G401.6 (cell line): ENCODE data around the gene DTNBP1.
"Not testable (repeated sequence)": the region's sequence is repeated elsewhere in the genome, so short reads cannot be mapped to it uniquely, and the experiment has no call there.

Source experiments
- FAIRE-seq: peaks from 2 replicates; lab custom pipeline; 2012; peaks lifted over from hg19 to GRCh38; lab: Jason Lieb, UNC

Gene DTNBP1

GRCh38 chr6:15668918-15669317 is 6.1 kb upstream of the DTNBP1 start:
- no peak for FAIRE-seq

- not testable (repeated sequence) for FAIRE-seq
These were observed 4.1 kb upstream of the DTNBP1 start for GRCh38 chr6:15666896-15667295.

- FAIRE-seq = no peak
These were observed 2.4 kb upstream of the DTNBP1 start for GRCh38 chr6:15665237-15665636.

DNA sequence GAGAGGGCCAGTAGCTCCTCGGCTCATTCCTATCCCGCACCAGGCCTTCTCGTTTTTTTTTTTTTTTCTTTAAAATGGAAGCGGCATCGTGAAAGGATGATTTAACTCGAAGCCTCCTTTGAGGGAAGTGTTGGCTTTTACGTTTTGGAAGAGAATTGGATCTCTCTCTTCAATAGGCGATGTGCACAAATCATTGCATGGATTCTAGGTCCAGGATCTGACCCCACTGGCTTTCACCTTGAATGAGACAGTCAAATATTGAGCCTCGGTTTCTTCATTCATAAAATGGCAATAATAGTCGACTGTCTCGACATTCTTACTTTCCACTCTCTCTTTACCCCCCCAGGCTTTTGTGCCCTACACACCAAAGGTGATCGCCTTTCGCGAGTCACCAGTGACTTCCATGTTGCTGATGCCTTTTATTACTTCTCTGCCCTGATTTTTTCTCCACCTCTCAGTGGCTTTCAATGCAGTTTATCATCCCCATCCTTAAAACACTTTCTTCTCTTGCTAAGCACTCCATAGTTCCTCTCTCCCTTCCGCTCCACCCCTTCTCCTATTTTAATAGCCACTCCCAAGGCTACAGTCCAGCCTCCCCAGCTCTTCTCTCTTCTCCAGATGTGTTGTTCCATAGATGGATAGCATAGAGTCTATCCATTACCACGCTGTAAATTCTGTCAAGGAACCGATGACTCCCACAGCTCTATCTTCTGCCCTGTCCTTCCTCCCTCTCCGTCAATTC is 473 bp upstream of the DTNBP1 start:
- FAIRE-seq = no peak

- no peak for FAIRE-seq
These were observed 939 bp downstream of the DTNBP1 start for GRCh38 chr6:15661853-15662325.

DNA sequence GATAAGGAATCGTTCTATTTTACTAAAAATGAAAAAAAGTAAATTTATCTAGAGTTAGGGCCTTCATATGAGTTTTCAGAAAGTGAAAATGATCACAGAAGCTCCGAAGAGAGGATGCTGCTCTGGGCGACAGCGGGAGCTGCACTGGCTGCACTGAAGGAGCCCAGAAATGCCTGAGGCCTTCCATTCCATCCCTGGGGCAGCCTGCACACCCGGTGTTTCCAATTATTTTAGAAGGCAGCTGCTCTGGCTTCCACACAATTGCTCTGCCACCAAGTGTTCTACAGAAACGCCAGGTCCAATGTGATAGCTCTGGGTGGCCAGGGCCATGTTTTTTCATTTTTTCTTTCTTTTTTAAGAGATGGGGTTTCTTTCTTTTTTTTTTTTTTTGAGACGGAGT is 3.6 kb downstream of the DTNBP1 start:
- no peak for FAIRE-seq

DNA sequence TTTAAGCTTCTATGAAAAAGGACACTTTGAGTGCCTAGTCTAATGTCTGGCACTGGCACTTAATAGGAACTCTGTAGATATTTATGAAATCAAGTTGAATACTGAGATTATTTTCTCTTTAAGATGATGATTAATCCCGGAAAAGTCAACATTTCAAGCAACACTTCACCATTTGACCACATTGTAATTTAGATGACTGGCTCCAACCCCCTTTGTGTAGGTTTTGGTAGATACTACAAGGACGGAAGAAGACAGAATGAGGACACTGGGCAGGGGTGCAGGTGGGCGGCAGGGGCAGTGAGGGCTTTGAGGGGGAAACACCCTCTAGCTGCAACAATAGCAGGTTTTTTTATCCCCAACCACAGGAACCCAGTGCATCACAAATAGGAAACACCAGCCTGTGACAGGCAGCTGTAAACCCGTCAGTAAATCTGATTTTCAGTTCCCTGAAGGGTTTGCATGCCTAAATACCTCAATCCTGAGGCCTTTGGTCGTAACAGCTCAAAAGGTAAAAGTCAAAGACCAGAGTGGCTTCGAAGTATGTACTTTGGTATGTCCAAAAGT is 4.6 kb downstream of the DTNBP1 start:
- no peak for FAIRE-seq

- no peak for FAIRE-seq
These were observed 5.5 kb downstream of the DTNBP1 start for GRCh38 chr6:15657290-15657689.

- no peak for FAIRE-seq
These were observed 6.7 kb downstream of the DTNBP1 start for GRCh38 chr6:15656145-15656544.

GRCh38 chr6:15654250-15654649 is 8.6 kb downstream of the DTNBP1 start:
- FAIRE-seq = no peak

DNA sequence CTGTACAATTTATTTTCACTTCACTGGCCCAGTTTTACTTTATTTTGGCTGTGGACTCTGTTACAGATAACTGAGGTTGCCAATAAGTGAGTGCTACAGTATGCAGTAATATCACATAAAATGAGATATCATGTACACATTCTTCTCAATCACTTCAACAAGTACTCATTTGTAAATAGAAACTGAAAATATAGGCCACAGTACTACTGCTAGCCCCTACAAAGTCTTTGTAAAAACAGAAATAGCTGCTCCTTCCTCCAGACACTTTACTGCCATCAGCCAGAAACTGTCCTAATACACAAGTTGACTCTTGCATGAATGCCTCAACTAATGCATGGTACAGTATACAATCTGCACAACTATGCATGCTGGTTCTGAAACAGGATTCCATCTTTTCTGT is 9.2 kb downstream of the DTNBP1 start:
- FAIRE-seq = no peak

GRCh38 chr6:15650004-15650559 is 12.7 kb downstream of the DTNBP1 start:
- not testable (repeated sequence) for FAIRE-seq

DNA sequence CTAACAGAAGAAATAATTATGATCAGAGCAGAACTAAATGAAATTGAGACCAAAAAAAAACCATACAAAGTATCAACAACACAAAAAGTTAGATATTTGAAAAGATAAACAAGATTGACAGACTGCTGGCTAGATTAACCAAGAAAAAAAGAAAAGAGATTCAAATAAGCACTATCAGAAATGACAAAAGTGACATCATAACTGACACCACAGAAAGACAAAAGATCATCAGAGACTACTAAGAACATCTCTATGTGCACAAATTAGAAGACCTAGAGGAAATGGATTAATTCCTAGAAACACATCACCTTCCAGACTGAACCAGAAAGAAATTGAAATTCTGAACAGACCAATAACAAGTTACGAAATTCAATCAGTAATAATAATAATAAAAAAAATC is 17.9 kb downstream of the DTNBP1 start:
- no peak for FAIRE-seq

GRCh38 chr6:15643542-15643941 is 19.3 kb downstream of the DTNBP1 start:
- FAIRE-seq = no peak

- FAIRE-seq = no peak
These were observed 20.6 kb downstream of the DTNBP1 start for GRCh38 chr6:15642276-15642675.

GRCh38 chr6:15638373-15638772 is 24.5 kb downstream of the DTNBP1 start:
- no peak for FAIRE-seq

GRCh38 chr6:15631432-15631831 is 31.4 kb downstream of the DTNBP1 start:
- no peak for FAIRE-seq

DNA sequence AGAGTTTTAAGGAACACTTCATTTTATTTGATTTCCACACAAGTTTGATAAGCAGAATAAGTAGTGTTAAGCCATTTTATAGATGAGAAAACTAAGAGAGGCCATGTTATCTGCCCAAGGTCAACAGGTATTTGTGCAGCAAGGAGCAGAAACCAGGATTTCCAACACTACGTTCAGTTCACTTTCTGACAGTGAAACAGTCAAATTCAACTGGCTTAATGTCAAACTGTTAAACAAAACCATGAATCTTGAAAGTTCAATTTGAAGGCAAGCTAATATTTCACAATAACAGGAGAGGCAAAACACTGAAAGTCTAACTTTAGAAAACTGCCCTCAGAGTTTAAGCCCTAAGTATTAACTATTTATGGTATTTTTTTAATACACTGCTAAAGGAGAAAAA is 32.6 kb downstream of the DTNBP1 start:
- FAIRE-seq = no peak

DNA sequence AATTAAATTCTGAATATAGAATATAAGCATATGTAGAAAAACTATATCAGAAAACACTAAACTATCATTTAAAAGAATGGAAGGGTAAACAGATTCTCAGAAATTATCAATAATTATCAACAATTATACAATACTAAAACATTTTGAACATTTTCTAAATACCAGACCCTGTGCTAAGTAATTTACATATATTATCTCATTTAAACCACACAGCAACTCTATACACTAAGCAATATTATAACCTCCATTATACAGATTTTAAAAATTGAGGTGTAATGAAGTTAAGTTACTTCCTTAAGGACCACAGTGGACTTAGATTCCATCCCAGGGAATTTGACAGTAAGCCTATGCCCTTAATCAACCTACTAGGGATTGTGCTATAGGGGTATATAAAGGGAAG is 33.3 kb downstream of the DTNBP1 start:
- FAIRE-seq = no peak

DNA sequence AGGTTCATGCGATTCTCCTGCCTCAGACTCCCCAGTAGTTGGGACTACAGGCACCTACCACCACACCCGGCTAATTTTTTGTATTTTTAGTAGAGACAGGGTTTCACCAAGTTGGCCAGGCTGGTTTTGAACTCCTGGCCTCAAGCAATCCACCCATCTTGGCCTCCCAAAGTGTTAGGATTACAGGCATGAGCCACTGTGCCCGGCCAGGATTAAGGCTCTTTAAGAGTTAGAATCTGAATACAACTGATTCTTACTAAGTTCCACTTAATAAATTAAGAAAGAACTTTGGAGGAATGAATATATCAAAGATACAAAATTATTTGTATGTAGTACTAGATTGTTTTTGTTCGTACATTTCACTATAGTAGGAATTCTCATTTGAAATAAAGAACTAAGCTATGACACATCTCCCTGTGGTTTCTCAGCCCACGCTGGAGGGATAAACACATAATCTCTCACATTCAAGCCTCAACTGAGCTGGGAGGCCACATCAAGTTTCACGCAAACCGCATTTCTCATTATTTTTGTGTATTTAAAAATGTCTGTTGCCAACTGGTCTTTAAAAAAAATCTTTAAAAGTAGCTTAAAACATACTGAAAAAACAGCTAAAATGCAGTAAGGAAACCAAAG is 34.2 kb downstream of the DTNBP1 start:
- FAIRE-seq = no peak

DNA sequence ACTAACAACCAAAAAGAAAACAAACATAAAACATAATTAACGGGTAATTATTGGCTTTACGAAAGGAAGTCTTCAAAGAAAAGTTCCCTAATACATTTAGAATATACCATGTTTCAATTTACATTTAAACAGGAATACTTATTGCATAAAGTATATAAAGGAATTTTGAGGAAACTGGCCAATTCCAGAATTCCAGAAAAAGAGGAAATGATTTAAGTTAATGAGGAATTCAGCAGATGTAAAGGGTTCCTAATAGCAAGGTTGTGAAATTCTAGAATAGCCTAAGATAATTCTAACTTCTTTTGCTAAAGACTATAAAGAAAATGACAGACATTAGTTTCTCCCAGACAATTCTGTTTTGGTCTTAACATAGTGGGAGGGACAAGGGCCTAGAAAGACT is 35.0 kb downstream of the DTNBP1 start:
- FAIRE-seq = peak; percentile 25

GRCh38 chr6:15626878-15627674 is 35.8 kb downstream of the DTNBP1 start:
- no peak for FAIRE-seq

GRCh38 chr6:15626160-15626559 is 36.7 kb downstream of the DTNBP1 start:
- FAIRE-seq = no peak
